Globus pallidus (tissue), 1 donor: ENCODE measurements around the gene MEGF6.

ENCODE experiments used
- DNase-seq: peaks from one replicate; pipeline ENCODE4 v3.0.0-alpha.2; 2015; ENCODE audit warnings: low spot score

Gene MEGF6, protein sequence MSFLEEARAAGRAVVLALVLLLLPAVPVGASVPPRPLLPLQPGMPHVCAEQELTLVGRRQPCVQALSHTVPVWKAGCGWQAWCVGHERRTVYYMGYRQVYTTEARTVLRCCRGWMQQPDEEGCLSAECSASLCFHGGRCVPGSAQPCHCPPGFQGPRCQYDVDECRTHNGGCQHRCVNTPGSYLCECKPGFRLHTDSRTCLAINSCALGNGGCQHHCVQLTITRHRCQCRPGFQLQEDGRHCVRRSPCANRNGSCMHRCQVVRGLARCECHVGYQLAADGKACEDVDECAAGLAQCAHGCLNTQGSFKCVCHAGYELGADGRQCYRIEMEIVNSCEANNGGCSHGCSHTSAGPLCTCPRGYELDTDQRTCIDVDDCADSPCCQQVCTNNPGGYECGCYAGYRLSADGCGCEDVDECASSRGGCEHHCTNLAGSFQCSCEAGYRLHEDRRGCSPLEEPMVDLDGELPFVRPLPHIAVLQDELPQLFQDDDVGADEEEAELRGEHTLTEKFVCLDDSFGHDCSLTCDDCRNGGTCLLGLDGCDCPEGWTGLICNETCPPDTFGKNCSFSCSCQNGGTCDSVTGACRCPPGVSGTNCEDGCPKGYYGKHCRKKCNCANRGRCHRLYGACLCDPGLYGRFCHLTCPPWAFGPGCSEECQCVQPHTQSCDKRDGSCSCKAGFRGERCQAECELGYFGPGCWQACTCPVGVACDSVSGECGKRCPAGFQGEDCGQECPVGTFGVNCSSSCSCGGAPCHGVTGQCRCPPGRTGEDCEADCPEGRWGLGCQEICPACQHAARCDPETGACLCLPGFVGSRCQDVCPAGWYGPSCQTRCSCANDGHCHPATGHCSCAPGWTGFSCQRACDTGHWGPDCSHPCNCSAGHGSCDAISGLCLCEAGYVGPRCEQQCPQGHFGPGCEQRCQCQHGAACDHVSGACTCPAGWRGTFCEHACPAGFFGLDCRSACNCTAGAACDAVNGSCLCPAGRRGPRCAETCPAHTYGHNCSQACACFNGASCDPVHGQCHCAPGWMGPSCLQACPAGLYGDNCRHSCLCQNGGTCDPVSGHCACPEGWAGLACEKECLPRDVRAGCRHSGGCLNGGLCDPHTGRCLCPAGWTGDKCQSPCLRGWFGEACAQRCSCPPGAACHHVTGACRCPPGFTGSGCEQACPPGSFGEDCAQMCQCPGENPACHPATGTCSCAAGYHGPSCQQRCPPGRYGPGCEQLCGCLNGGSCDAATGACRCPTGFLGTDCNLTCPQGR (N-terminal part only)

DNA sequence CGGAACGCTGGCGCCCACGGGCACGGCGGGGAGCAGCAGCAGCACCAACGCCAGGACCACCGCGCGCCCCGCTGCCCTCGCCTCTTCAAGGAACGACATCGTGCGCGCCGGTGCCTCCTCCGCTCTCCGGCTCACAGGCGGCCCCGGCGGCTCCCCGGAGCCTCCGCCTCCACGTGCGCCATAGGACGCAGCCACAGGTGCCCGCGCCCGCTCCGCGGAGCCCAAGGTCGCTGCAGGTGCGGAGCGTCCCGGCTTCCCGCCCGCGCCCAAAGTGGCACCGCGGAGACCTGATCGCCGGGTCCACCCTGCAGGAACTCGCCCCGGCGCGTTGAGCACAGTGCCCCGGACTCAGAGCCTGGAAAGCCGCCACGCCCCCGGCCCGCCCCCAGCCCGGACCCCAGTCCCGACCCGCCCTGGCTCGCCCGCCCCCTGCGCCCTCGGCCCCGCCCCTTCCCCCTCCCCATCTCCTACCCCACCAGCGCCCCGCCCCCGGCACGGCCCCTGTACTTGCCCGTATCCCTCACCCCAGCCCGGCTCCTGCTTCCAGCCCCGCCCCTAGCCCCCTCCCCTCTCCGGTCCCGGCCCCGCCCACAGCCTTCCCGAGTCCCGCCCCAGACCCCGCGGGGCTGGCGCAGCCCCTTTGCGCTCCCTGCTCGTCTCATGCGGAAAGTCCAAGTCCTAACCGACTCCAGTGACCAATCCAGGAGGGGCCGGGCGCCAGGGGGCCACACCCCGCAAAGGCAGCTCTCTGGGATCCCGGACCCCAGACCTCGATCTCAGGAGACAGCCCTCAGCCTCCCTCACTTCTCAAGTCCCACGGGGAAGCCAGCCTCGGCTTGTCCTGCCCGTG lies at the start of gene MEGF6:
MEGF6 (minus strand) TSS at position 339 of the 850 bp plus-strand sequence; CDS start at position 99, 240 bp downstream.
- DNase-seq, result no peak

- no peak for DNase-seq
These were observed 49.4 kb upstream of the MEGF6 start for GRCh38 chr1:3660704-3661103.

GRCh38 chr1:3659093-3659492 lies 47.8 kb upstream of the MEGF6 start:
- DNase-seq, result no peak

DNA sequence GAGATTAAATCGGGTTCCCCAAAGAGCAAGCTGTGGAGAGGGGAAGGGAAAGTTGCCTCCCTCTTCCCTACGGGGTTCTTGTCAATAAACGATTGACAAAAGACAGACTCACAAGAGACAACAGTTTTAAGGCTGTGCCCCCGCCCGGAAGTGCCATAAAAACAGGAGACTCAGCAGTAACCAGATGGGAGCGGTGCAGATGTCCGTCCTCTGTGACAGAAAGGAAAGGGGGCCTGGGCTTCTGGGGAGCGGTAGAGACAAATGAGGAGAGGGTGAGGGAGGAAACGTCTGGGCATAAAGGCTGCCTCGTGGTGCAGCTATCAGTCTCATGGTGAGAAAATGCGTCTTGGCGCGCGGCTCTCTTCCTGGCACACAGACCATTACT lies 46.9 kb upstream of the MEGF6 start:
- no peak for DNase-seq

- DNase-seq, result no peak
These were observed 46.4 kb upstream of the MEGF6 start for GRCh38 chr1:3657578-3658230.

- DNase-seq, result no peak
These were observed 45.8 kb upstream of the MEGF6 start for GRCh38 chr1:3657096-3657475.

DNA sequence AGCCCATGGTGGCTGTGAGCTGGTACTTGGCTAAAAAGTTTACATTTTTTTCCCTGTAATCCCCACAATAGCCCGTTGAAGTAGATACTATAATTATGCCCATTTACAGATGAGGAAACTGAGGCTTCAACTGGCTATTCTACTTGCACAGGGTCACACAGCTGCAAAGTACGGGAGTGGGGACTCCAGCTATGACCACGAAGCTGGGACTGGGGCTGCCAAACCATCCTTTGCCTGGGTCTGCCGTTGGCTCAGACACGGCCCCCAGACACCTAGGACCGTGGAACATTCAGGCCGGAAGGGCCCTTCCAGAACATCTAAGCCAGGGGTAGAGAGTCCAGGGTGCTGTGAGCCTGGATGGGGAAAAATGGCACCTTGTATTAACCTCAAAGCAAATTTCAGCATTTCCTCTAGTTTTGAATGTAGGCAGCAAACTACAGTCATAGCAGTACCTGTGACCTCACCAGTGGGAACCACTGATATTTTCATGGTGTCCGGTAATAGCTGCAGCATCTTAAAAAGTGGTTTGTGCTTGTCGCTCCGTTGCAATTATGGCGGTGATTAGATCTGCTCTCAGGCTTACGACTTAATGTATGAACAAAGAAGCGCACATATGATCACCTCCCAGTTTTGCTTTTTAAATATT lies 45.3 kb upstream of the MEGF6 start:
- no peak for DNase-seq

GRCh38 chr1:3654549-3655281 lies 43.4 kb upstream of the MEGF6 start:
- DNase-seq, result no peak

- no peak for DNase-seq
These were observed 41.9 kb upstream of the MEGF6 start for GRCh38 chr1:3653286-3653618.

DNA sequence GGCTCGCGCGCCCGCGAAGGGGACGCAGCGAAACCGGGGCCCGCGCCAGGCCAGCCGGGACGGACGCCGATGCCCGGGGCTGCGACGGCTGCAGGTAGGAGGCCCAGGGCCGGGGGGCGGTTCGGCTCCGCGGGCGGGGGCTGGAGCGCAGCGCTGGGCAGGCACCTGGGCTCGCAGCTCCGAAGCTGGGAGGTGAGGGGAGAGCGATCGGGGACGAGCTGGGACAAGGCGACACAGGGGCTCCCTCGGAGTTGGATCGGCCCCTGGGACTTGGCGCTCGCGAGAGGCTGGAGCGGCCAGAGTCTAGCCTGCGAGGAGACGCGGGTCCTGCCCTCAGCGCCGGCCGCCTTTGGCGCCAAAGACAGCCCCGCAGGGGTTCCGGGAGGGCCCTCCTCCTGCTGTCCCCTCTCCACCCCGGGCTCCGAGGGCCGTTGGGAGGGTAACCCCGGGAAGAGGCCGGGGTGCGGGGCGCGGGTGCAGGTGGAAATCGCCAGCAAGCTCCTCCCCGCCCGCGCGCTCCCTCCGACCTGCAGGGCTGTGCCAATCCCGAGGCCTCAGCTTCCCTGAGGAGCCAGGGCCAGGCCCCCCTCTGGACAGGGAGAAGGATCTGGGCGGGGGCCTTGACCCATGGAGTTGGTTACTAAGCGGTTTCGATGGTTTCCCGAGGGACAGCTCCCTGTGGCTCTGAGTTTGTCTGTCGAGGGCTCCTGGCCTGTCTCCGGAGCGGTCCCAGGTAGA lies 41.4 kb upstream of the MEGF6 start:
- no peak for DNase-seq

DNA sequence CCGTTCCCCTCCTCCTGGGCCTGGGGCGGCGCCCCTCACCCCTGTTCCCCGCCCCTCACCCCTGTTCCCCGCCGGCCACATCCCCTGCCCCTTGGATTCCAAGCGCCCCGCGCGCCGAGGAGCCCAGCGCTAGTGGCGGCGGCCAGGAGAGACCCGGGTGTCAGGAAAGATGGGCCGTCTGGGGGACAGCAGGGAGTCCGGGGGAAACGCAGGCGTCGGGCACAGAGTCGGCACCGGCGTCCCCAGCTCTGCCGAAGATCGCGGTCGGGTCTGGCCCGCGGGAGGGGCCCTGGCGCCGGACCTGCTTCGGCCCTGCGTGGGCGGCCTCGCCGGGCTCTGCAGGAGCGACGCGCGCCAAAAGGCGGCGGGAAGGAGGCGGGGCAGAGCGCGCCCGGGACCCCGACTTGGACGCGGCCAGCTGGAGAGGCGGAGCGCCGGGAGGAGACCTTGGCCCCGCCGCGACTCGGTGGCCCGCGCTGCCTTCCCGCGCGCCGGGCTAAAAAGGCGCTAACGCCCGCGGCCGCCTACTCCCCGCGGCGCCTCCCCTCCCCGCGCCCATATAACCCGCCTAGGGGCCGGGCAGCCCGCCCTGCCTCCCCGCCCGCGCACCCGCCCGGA lies 40.7 kb upstream of the MEGF6 start, which contains the start of gene TP73:
TP73 (plus strand) TSS at position 587 of the 618 bp plus-strand sequence. CDS start 29,850 bp downstream, outside the sequence.
- no peak for DNase-seq

GRCh38 chr1:3651026-3651929 lies 40.0 kb upstream of the MEGF6 start:
- no peak for DNase-seq

DNA sequence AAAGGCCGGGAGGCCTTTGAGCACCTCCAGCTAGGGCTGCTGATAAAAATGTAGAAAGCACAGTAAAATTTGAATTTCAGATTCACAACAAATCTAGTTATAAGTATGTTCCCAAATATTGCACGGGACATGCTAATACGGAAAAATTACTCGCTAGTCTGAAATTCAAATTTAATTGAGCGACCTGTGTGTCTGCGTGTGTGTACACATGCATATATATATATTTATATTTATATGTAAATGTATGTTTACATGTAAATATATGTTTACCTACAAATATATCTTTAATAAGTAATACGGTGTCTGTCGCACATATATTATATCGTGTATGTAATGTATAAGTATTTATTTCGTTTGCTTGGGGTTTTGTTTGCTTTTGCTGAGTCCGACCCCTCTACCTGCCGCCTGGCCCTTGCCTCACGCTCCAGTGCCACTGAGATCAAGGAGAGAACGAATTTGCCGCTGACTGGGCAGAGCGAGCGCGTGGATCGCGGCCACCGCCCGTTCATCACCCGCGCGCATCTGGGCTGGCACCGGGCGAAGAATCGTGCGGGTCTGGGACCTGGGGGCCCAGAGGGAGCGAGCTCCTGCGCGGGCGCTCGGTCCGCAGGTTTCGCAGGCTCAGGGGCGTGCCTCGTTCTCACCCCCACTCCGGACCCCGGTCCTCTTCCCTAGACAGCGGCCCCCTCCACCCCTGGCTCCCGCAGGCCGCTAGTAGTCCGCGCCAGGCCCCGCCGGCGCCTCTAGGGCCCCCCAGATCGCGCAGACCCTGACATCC lies 39.1 kb upstream of the MEGF6 start:
- DNase-seq, result no peak

DNA sequence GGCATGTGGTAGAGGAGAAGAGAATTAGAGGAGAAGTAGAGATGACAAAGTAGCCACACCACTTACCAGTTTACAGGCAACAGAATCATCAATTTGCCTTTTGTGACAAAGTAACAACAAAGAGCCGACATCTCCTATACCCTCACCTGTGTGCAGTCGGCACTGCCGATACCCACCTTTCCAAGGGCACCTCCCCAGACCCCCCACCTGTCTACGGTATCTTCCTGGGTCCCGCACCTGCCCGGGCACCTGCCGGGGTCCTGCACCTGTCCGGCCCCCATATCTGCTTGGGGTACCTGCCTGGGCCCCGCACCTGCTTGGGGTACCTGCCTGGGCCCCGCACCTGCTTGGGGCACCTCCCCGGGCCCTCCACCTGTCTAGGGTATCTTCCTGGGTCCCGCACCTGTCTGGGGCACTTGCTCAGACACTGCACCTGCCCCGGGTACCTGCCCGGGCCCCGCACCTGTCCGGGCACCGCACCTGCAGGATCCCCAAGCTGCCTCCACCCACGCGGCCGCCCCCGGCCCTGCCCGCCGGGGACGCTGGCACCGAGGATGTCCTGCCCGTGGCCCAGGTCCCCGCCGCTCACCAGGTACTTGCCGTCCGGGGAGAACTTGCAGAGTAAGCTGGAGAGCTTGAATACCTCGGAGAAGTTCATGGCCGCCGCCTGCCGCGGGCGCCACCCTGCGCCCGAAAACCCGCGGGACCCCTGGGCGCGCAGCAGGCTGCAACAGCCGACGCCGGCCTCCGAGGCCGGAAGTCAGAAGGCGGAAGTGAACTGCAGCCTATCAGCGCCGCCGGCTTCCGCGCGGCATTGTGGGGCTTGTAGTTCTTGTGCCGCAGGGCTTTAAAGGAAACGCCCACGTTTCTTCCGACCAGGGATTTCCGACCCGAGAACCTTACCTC lies 38.3 kb upstream of the MEGF6 start, which contains the start of gene WRAP73:
WRAP73 (minus strand) TSS at position 762 of the 906 bp plus-strand sequence; CDS start at position 658, 104 bp downstream.
- peak; percentile 88 for DNase-seq

GRCh38 chr1:3646596-3646995 lies 35.3 kb upstream of the MEGF6 start:
- DNase-seq, result no peak
